ENCODE measurements around the gene ANGPTL8.

- TF ChIP-seq POLR2A (IDR thresholded peaks at IDR 0.05): no peak
- TF ChIP-seq, protein P1, sequence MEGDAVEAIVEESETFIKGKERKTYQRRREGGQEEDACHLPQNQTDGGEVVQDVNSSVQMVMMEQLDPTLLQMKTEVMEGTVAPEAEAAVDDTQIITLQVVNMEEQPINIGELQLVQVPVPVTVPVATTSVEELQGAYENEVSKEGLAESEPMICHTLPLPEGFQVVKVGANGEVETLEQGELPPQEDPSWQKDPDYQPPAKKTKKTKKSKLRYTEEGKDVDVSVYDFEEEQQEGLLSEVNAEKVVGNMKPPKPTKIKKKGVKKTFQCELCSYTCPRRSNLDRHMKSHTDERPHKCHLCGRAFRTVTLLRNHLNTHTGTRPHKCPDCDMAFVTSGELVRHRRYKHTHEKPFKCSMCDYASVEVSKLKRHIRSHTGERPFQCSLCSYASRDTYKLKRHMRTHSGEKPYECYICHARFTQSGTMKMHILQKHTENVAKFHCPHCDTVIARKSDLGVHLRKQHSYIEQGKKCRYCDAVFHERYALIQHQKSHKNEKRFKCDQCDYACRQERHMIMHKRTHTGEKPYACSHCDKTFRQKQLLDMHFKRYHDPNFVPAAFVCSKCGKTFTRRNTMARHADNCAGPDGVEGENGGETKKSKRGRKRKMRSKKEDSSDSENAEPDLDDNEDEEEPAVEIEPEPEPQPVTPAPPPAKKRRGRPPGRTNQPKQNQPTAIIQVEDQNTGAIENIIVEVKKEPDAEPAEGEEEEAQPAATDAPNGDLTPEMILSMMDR (IDR thresholded peaks at IDR 0.05): no peak
These were observed 540 bp upstream of the ANGPTL8 start for GRCh38 chr19:11238781-11239376.

Measured in adrenal gland (tissue), 5 donors.